Measurements from ENCODE around the gene PRSS22. TPM values are rescaled to one million over a fixed set of nuclear protein-coding genes. Genes with fewer than 3 reads are reported as not detected.
A peak's percentile ranks its signal among the peaks of the same experiment; 100 is the strongest.

The PRSS22 gene
- total RNA-seq, 1 experiment from 2014 or later = 141 TPM

- H3K27me3 Mint-ChIP-seq (ENCODE audit: unreplicated experiment) = no peaks in the 10 kb centered on the region
- intact Hi-C loops (cut with micrococcal nuclease; ENCODE audit: unreplicated experiment) = no loop called here
- H3K36me3 Mint-ChIP-seq (ENCODE audit: insufficient read depth, unreplicated experiment) = no peaks in the 10 kb centered on the region
- TF ChIP-seq, protein P1, sequence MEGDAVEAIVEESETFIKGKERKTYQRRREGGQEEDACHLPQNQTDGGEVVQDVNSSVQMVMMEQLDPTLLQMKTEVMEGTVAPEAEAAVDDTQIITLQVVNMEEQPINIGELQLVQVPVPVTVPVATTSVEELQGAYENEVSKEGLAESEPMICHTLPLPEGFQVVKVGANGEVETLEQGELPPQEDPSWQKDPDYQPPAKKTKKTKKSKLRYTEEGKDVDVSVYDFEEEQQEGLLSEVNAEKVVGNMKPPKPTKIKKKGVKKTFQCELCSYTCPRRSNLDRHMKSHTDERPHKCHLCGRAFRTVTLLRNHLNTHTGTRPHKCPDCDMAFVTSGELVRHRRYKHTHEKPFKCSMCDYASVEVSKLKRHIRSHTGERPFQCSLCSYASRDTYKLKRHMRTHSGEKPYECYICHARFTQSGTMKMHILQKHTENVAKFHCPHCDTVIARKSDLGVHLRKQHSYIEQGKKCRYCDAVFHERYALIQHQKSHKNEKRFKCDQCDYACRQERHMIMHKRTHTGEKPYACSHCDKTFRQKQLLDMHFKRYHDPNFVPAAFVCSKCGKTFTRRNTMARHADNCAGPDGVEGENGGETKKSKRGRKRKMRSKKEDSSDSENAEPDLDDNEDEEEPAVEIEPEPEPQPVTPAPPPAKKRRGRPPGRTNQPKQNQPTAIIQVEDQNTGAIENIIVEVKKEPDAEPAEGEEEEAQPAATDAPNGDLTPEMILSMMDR (IDR thresholded peaks at IDR 0.05; ENCODE audit: unreplicated experiment) = no peak
- CTCF ChIA-PET = no interaction called here
- H3K4me3 Mint-ChIP-seq (ENCODE audit: low read depth, unreplicated experiment) = no peak overlapping the region
- H3K9me3 Mint-ChIP-seq (ENCODE audit: low read depth, unreplicated experiment) = no peaks in the 10 kb centered on the region
- peaks cover 11% of the 10 kb centered on the region for H3K4me1 Mint-ChIP-seq (ENCODE audit: low read depth, unreplicated experiment)
- BruUV-seq (replicated peaks) = TSS peak; percentile 86
- DNase-seq = no peak
- no peak overlapping the region for H3K27ac Mint-ChIP-seq (ENCODE audit: unreplicated experiment)
Measured at GRCh38 chr16:2830355-2830695, 27.6 kb downstream of the PRSS22 start.

DNA sequence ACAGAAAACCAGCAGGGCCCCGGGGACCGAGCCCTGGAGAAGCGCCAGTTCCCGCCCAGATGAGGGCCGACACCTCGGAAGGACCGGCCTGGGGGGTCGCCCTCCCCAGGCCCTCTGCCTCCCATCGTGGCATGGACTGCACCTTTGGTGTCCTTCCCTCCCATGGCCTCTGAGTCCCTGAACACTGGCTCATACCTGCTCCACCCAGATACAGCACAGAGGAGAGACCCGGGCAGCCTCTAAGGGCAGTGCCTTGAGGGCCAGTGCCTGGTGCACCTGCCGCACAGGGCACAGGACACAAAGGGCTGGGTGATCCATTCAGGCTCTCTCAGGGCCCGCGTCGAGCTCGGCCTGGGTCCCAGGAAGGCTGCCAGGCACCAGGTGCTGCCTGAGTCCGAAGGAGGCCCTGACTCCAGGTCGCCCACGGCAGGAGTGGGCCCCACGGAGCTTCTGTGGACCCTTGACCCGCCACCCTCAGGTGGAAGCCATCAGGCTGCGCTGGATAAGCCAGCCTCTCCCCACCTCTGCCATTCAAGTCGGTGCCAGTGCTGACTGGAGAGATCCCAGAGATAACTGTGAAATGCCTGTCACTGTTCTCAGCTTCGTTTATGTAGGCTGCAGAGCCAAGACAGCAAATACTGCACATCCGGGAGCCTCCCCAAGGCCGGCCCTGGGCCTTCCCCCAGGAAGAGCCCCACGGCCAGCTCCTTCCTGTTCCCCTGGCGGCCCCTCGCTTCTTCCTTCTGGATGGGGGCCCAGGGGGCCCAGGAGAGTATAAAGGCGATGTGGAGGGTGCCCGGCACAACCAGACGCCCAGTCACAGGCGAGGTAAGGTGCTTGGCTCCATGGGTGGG, 28.2 kb downstream of the PRSS22 start, which contains the start of gene ZG16B:
ZG16B (plus strand) TSS at position 803 of the 854 bp plus-strand sequence. CDS start 139 bp downstream, outside the sequence.
- no peaks in the 10 kb centered on the region for H3K36me3 Mint-ChIP-seq (ENCODE audit: insufficient read depth, unreplicated experiment)
- BruUV-seq (replicated peaks) = no TSS peak
- H3K27ac Mint-ChIP-seq (ENCODE audit: unreplicated experiment) = no peak within 1 kb of the TSS
- no peaks in the 10 kb centered on the region for H3K27me3 Mint-ChIP-seq (ENCODE audit: unreplicated experiment)
- no peak within 1 kb of the TSS for H3K4me3 Mint-ChIP-seq (ENCODE audit: low read depth, unreplicated experiment)
- peak; percentile 36 for DNase-seq
- intact Hi-C loops (cut with micrococcal nuclease; ENCODE audit: unreplicated experiment) = no loop called here
- H3K4me1 Mint-ChIP-seq (ENCODE audit: low read depth, unreplicated experiment) = peaks cover 5% of the 10 kb centered on the region
- TF ChIP-seq, protein P1 (IDR thresholded peaks at IDR 0.05; ENCODE audit: unreplicated experiment) = no peak
- H3K9me3 Mint-ChIP-seq (ENCODE audit: low read depth, unreplicated experiment) = no peaks in the 10 kb centered on the region
- CTCF ChIA-PET = interaction anchor here (0.6 kb wide), 1 partner anchor 74 kb away, joined by 3 read pairs; no protein-coding TSS in a partner anchor

- DNase-seq = no peak
- Mint-ChIP-seq H3K27me3 (ENCODE audit: unreplicated experiment) (no peaks in the 10 kb centered on the region), H3K4me3 (ENCODE audit: low read depth, unreplicated experiment) (no peak overlapping the region), H3K9me3 (ENCODE audit: low read depth, unreplicated experiment) (no peaks in the 10 kb centered on the region), H3K36me3 (ENCODE audit: insufficient read depth, unreplicated experiment) (no peaks in the 10 kb centered on the region), H3K27ac (ENCODE audit: unreplicated experiment) (no peak overlapping the region), H3K4me1 (ENCODE audit: low read depth, unreplicated experiment) (no peaks in the 10 kb centered on the region)
- CTCF ChIA-PET = interaction anchor here (0.5 kb wide), 1 partner anchor 490 kb away, joined by 4 read pairs; no protein-coding TSS in a partner anchor
- intact Hi-C loops (cut with micrococcal nuclease; ENCODE audit: unreplicated experiment) = no loop called here
- TF ChIP-seq, protein P1 (IDR thresholded peaks at IDR 0.05; ENCODE audit: unreplicated experiment) = no peak
- no TSS peak for BruUV-seq (replicated peaks)
Measured at GRCh38 chr16:2828876-2829430, 29.0 kb downstream of the PRSS22 start.

GRCh38 chr16:2828521-2828840, 29.5 kb downstream of the PRSS22 start:
- Mint-ChIP-seq H3K27me3 (ENCODE audit: unreplicated experiment) (no peaks in the 10 kb centered on the region), H3K9me3 (ENCODE audit: low read depth, unreplicated experiment) (no peaks in the 10 kb centered on the region), H3K27ac (ENCODE audit: unreplicated experiment) (no peak overlapping the region), H3K4me1 (ENCODE audit: low read depth, unreplicated experiment) (no peaks in the 10 kb centered on the region), H3K4me3 (ENCODE audit: low read depth, unreplicated experiment) (no peak overlapping the region), H3K36me3 (ENCODE audit: insufficient read depth, unreplicated experiment) (no peaks in the 10 kb centered on the region)
- DNase-seq = no peak
- intact Hi-C loops (cut with micrococcal nuclease; ENCODE audit: unreplicated experiment) = no loop called here
- TF ChIP-seq, protein P1 (IDR thresholded peaks at IDR 0.05; ENCODE audit: unreplicated experiment) = no peak
- no TSS peak for BruUV-seq (replicated peaks)
- CTCF ChIA-PET = no interaction called here

All from Calu3 (cell line).